K562 (cell line): ENCODE measurements around the gene SH3BGRL3.

Experiments
- EGR1 ChIP-seq: fragments of 450-650 bp; conservative IDR thresholded peaks from 2 replicates; pipeline ENCODE4 v1.6.1; 2017; ENCODE audit warnings: mild to moderate bottlenecking
- HDAC2 ChIP-seq: fragments of 450-650 bp; IDR thresholded peaks from 2 replicates; pipeline ENCODE4 v1.6.1; 2016; ENCODE audit warnings: mild to moderate bottlenecking
- IRF2 ChIP-seq: sonication (generic); formaldehyde crosslinking; IDR thresholded peaks from 2 replicates; pipeline ENCODE4 v1.8.1; 2022; ENCODE audit warnings: mild to moderate bottlenecking, missing genetic modification reagents
- NELFE ChIP-seq: IDR thresholded peaks from 2 replicates; pipeline ENCODE4 v1.6.1; 2011; ENCODE audit warnings: mild to moderate bottlenecking; ENCODE audit not compliant: insufficient read depth, insufficient read length
- TBL1XR1 ChIP-seq, 2 experiments: IDR thresholded peaks; 2 replicates each; pipeline ENCODE4 v1.6.1; 2012; ENCODE audit warnings: improper control_type of control experiment in 2 of 2, low read length in 2 of 2, mild to moderate bottlenecking in 1 of 2

- TF ChIP-seq HDAC2: no peak
- TF ChIP-seq EGR1: no peak
- no peak for TF ChIP-seq TBL1XR1 (IDR thresholded peaks at IDR 0.05; ENCODE audit: low read length in 2 of 2)
- TF ChIP-seq IRF2: no peak
- TF ChIP-seq NELFE: no peak
Observed at GRCh38 chr1:26252718-26253117, 27.2 kb upstream of the SH3BGRL3 start.
